A549 (cell line): ENCODE results near the gene GIT2.

Source experiments
- JUN ChIP-seq, 2 experiments: fragments of >200 bp; sonication (Bioruptor Twin); formaldehyde crosslinking; IDR thresholded peaks; 2 replicates in 1 of 2; 3 replicates in 1 of 2; pipeline ENCODE4 v1.6.1; 2016 to 2017
- JUNB ChIP-seq: fragments of >200 bp; sonication (Bioruptor Twin); formaldehyde crosslinking; IDR thresholded peaks from 2 replicates; pipeline ENCODE4 v1.6.1; 2016
- KDM1A ChIP-seq: fragments of 200-600 bp; sonication (generic); IDR thresholded peaks from 2 replicates; pipeline ENCODE4 v1.6.1; 2016; ENCODE audit warnings: low read depth, mild to moderate bottlenecking
- NR3C1 ChIP-seq: fragments of >200 bp; sonication (Bioruptor Twin); formaldehyde crosslinking; IDR thresholded peaks from 3 replicates; pipeline ENCODE4 v1.6.1; 2017
- PHF8 ChIP-seq: fragments of 200-600 bp; sonication (generic); IDR thresholded peaks from 2 replicates; pipeline ENCODE4 v1.6.1; 2016; ENCODE audit warnings: low read depth, mild to moderate bottlenecking, antibody characterized with exemption, moderate library complexity, borderline replicate concordance
- POLR2A ChIP-seq: IDR thresholded peaks from 2 replicates; pipeline ENCODE4 v1.6.1; 2012; ENCODE audit warnings: mild to moderate bottlenecking, low read length
- RAD21 ChIP-seq, 2 experiments: fragments of >200 bp in 1 of 2; sonication (Bioruptor Twin) in 1 of 2; formaldehyde crosslinking in 1 of 2; IDR thresholded peaks in 1 of 2; conservative IDR thresholded peaks in 1 of 2; 2 replicates in 1 of 2; 3 replicates in 1 of 2; pipeline ENCODE4 v1.6.1; 2012 to 2018; ENCODE audit warnings: inconsistent platforms in 1 of 2
- SMC3 ChIP-seq: fragments of >200 bp; sonication (Bioruptor Twin); formaldehyde crosslinking; IDR thresholded peaks from 3 replicates; pipeline ENCODE4 v1.6.1; 2018; ENCODE audit warnings: inconsistent platforms
- TF ChIP-seq, protein P1 (sequence below): fragments of 450-650 bp; IDR thresholded peaks from 2 replicates; pipeline ENCODE4 v1.6.1; 2014; ENCODE audit warnings: antibody characterized with exemption
- TF ChIP-seq, protein P2 (sequence below): fragments of >200 bp; sonication (Bioruptor Twin); formaldehyde crosslinking; IDR thresholded peaks from 3 replicates; pipeline ENCODE4 v1.5.1; 2016

DNA sequence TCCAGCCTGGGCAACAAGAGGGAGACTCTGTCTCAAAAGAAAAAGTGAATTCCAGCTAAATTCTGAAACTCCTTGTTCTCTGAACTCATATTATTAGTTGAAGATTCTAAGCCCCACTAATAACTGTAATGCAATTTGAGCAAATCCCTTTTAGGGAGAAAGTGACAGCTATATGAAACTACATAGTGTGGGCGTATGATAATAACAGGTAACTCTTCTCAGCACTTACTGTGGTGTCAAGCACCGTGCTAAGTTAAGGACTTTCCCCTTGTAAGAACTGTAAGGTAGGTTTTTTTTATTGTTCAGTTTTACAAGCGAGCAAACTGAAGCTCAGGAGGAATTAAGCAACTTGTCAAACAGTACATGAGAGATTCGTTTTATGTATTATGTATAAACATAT is 8.4 kb upstream of the GIT2 start:
- TF ChIP-seq JUN (IDR thresholded peaks at IDR 0.05): no peak
- TF ChIP-seq, protein P1, sequence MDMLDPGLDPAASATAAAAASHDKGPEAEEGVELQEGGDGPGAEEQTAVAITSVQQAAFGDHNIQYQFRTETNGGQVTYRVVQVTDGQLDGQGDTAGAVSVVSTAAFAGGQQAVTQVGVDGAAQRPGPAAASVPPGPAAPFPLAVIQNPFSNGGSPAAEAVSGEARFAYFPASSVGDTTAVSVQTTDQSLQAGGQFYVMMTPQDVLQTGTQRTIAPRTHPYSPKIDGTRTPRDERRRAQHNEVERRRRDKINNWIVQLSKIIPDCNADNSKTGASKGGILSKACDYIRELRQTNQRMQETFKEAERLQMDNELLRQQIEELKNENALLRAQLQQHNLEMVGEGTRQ: no peak
- TF ChIP-seq JUNB: no peak
- TF ChIP-seq, protein P2, sequence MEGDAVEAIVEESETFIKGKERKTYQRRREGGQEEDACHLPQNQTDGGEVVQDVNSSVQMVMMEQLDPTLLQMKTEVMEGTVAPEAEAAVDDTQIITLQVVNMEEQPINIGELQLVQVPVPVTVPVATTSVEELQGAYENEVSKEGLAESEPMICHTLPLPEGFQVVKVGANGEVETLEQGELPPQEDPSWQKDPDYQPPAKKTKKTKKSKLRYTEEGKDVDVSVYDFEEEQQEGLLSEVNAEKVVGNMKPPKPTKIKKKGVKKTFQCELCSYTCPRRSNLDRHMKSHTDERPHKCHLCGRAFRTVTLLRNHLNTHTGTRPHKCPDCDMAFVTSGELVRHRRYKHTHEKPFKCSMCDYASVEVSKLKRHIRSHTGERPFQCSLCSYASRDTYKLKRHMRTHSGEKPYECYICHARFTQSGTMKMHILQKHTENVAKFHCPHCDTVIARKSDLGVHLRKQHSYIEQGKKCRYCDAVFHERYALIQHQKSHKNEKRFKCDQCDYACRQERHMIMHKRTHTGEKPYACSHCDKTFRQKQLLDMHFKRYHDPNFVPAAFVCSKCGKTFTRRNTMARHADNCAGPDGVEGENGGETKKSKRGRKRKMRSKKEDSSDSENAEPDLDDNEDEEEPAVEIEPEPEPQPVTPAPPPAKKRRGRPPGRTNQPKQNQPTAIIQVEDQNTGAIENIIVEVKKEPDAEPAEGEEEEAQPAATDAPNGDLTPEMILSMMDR: no peak
- no peak for TF ChIP-seq POLR2A
- no peak for TF ChIP-seq KDM1A
- no peak for TF ChIP-seq NR3C1
- TF ChIP-seq PHF8: no peak
- no peak for TF ChIP-seq RAD21 (conservative IDR thresholded peaks at IDR 0.05 in 1 of 2, IDR thresholded peaks at IDR 0.05 in 1 of 2)
- TF ChIP-seq SMC3: no peak
